ENCODE data around the gene MANSC1. TPM values are rescaled to one million over a fixed set of nuclear protein-coding genes. Genes with fewer than 3 reads are reported as not detected.

The MANSC1 gene
- total RNA-seq, 1 experiment from 2014 or later, result 32.0 TPM

GRCh38 chr12:12336049-12336411 is 14.0 kb downstream of the MANSC1 start:
- intact Hi-C loops (cut with micrococcal nuclease; ENCODE audit: unreplicated experiment), result loop anchor here (10.0 kb wide), 3 partner anchors 601 to 831 kb away; no protein-coding TSS in a partner anchor
- CTCF ChIA-PET, result interaction anchor here (0.6 to 1.2 kb wide), 2 partner anchors 8 to 1838 kb away, joined by 5 read pairs; no protein-coding TSS in a partner anchor
- POLR2A ChIA-PET (ENCODE audit: unreplicated experiment), result interaction anchor here (0.6 kb wide), 1 partner anchor 14 kb away, joined by 10 read pairs; no protein-coding TSS in a partner anchor

GRCh38 chr12:12334367-12335040 is 15.5 kb downstream of the MANSC1 start:
- H3F3A ChIP-seq (ENCODE audit: insufficient read depth, low read depth), result peaks cover 35% of the 10 kb centered on the region
- H3K4me2 ChIP-seq, result no peak overlapping the region
- H4K20me1 ChIP-seq (ENCODE audit: insufficient read depth), result no peaks in the 10 kb centered on the region
- H3K9me2 ChIP-seq (ENCODE audit: insufficient read depth), result no peaks in the 10 kb centered on the region
- H3K4me3 ChIP-seq, result no peak overlapping the region
- no peaks in the 10 kb centered on the region for H3K27me3 ChIP-seq (ENCODE audit: insufficient read depth, low read depth)
- ChIA-PET CTCF (interaction anchor here (0.7 to 1.7 kb wide), 3 partner anchors 15 to 486 kb away, joined by 3 to 4 read pairs (median 4); partner anchors contain the start of gene MANSC1), POLR2A (ENCODE audit: unreplicated experiment) (no interaction called here)
- BruUV-seq (replicated peaks), result no TSS peak
- peaks cover 44% of the 10 kb centered on the region for H3K4me1 ChIP-seq (replicated peaks; ENCODE audit: insufficient read depth)
- intact Hi-C loops (cut with micrococcal nuclease; ENCODE audit: unreplicated experiment), result loop anchor here (1.0 to 10.0 kb wide), 9 partner anchors 52 to 830 kb away; no protein-coding TSS in a partner anchor
- H3K36me3 ChIP-seq (ENCODE audit: low read depth), result 0 out of 2 replicates have a peak, but pooled peaks cover 6% of the 10 kb centered on the region
- H2AFZ ChIP-seq, result no peak overlapping the region
- peak; percentile 89 for TF ChIP-seq CTCF (conservative IDR thresholded peaks at IDR 0.05)
- TF ChIP-seq EZH2 (IDR thresholded peaks at IDR 0.05; ENCODE audit: low read depth), result no peak
- H3K27ac ChIP-seq, result no peak overlapping the region
- peaks cover 5% of the 10 kb centered on the region; the same call in 1 of the 2 replicates for H3K79me2 ChIP-seq (ENCODE audit: low read depth)
- no peaks in the 10 kb centered on the region for H3K9me3 ChIP-seq (ENCODE audit: insufficient read depth, low read depth)
- peak in 1 of 2 experiments; percentile 57 for DNase-seq

More at GRCh38 chr12:12336049-12336411, 14.0 kb downstream of the MANSC1 start:
- Histone ChIP-seq H3K79me2 (ENCODE audit: low read depth) (peaks cover 5% of the 10 kb centered on the region; the same call in 1 of the 2 replicates), H3K27me3 (ENCODE audit: insufficient read depth, low read depth) (no peaks in the 10 kb centered on the region), H3K9me3 (ENCODE audit: insufficient read depth, low read depth) (no peaks in the 10 kb centered on the region), H3K36me3 (ENCODE audit: low read depth) (no peaks in the 10 kb centered on the region), H3F3A (ENCODE audit: insufficient read depth, low read depth) (peaks cover 27% of the 10 kb centered on the region), H3K4me2 (no peak overlapping the region), H3K27ac (no peak overlapping the region), H3K4me3 (no peak overlapping the region), H2AFZ (no peak overlapping the region), H3K4me1 (replicated peaks; ENCODE audit: insufficient read depth) (peaks cover 43% of the 10 kb centered on the region), H3K9me2 (ENCODE audit: insufficient read depth) (no peaks in the 10 kb centered on the region), H4K20me1 (ENCODE audit: insufficient read depth) (no peaks in the 10 kb centered on the region)
- peak in 1 of 2 experiments; percentile 32 for DNase-seq
- no TSS peak for BruUV-seq (replicated peaks)
- no peak for TF ChIP-seq CTCF (conservative IDR thresholded peaks at IDR 0.05)
- no peak for TF ChIP-seq EZH2 (IDR thresholded peaks at IDR 0.05; ENCODE audit: low read depth)

GRCh38 chr12:12333407-12334366 is 16.4 kb downstream of the MANSC1 start:
- no peaks in the 10 kb centered on the region for H3K27me3 ChIP-seq (ENCODE audit: insufficient read depth, low read depth)
- no TSS peak for BruUV-seq (replicated peaks)
- ChIA-PET POLR2A (ENCODE audit: unreplicated experiment) (interaction anchor here (0.5 to 0.6 kb wide), 3 partner anchors 63 to 444 kb away, joined by 3 to 14 read pairs (median 6); no protein-coding TSS in a partner anchor), CTCF (interaction anchor here (0.5 to 1.7 kb wide), 8 partner anchors 11 to 364 kb away, joined by 3 to 4 read pairs (median 4); partner anchors contain the start of gene BORCS5)
- H2AFZ ChIP-seq, result no peak overlapping the region
- intact Hi-C loops (cut with micrococcal nuclease; ENCODE audit: unreplicated experiment), result loop anchor here (1.0 to 10.0 kb wide), 13 partner anchors 15 to 829 kb away; partner anchors contain the start of genes BORCS5 and LRP6
- no peaks in the 10 kb centered on the region for H3K9me3 ChIP-seq (ENCODE audit: insufficient read depth, low read depth)
- H3K9me2 ChIP-seq (ENCODE audit: insufficient read depth), result no peaks in the 10 kb centered on the region
- 0 out of 2 replicates have a peak, but pooled peaks cover 6% of the 10 kb centered on the region for H3K36me3 ChIP-seq (ENCODE audit: low read depth)
- H3F3A ChIP-seq (ENCODE audit: insufficient read depth, low read depth), result peaks cover 30% of the 10 kb centered on the region
- no peaks in the 10 kb centered on the region for H4K20me1 ChIP-seq (ENCODE audit: insufficient read depth)
- TF ChIP-seq CTCF (conservative IDR thresholded peaks at IDR 0.05), result no peak
- TF ChIP-seq EZH2 (IDR thresholded peaks at IDR 0.05; ENCODE audit: low read depth), result no peak
- no peak overlapping the region for H3K27ac ChIP-seq
- H3K4me3 ChIP-seq, result no peak overlapping the region
- H3K4me2 ChIP-seq, result no peak overlapping the region
- H3K4me1 ChIP-seq (replicated peaks; ENCODE audit: insufficient read depth), result peaks cover 38% of the 10 kb centered on the region
- peak; percentile 39 to 63 for DNase-seq
- peaks cover 5% of the 10 kb centered on the region; the same call in 1 of the 2 replicates for H3K79me2 ChIP-seq (ENCODE audit: low read depth)

Data from PC-9 (cell line).